ENCODE results near the gene PMP22. TPM values are rescaled to one million over a fixed set of nuclear protein-coding genes. Genes with fewer than 3 reads are reported as not detected.

Gene PMP22
- total RNA-seq, 2 experiments from 2014 or later: 0.16 TPM; not detected in 1

DNA sequence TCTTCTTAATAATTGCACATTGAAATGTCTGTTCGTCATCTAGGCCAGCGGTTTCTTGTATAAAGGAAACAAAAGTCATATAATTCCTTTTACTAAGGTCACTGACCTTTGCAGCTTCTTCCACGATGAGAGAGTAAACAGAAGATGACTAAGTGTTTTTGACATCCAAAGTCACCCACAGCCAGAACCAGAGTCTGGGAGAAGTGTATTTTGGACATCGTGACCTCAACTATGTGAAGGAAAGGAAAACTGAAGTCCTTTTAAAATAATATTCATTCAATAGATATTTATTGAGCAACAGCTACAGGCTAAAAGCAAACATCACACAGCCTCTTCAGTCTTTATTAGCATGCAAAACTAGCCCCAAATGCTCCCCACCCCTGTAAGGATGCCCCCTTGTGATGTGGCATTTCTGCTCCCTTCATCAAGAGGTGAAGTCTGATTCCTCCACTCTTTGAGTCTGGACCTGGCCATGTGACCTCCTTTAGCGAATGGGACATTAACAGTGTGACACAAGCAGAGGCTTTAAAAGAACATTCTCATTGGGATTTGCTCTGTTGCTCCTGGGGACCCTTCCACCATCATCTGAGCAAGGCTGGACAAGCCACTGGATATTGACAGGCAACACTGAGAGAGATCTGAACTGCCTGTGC lies 8.1 kb upstream of the PMP22 start:
- H3K27me3 Mint-ChIP-seq: peaks cover 4% of the 10 kb centered on the region
- ChIA-PET CTCF (no interaction called here), POLR2A (no interaction called here)
- no peaks in the 10 kb centered on the region for H3K36me3 Mint-ChIP-seq (ENCODE audit: low read depth)
- intact Hi-C loops (cut with DNase I, micrococcal nuclease): no loop called here
- H3K9me3 Mint-ChIP-seq (ENCODE audit: low read depth): peaks cover 3% of the 10 kb centered on the region
- ATAC-seq (no peak), DNase-seq (no peak)
- H3K4me1 Mint-ChIP-seq: peaks cover 6% of the 10 kb centered on the region
- H3K27ac Mint-ChIP-seq: no peak overlapping the region
- no peak overlapping the region for H3K4me3 Mint-ChIP-seq

GRCh38 chr17:15271741-15272140 lies 6.6 kb upstream of the PMP22 start:
- no peak for ATAC-seq
- no peak overlapping the region for H3K4me3 Mint-ChIP-seq
- intact Hi-C loops (cut with DNase I, micrococcal nuclease): no loop called here
- H3K4me1 Mint-ChIP-seq: peaks cover 6% of the 10 kb centered on the region
- ChIA-PET CTCF (no interaction called here), POLR2A (no interaction called here)
- H3K27me3 Mint-ChIP-seq: peaks cover 9% of the 10 kb centered on the region
- H3K9me3 Mint-ChIP-seq (ENCODE audit: low read depth): peaks cover 3% of the 10 kb centered on the region
- DNase-seq: no peak
- H3K27ac Mint-ChIP-seq: no peak overlapping the region
- no peaks in the 10 kb centered on the region for H3K36me3 Mint-ChIP-seq (ENCODE audit: low read depth)

- POLR2A ChIA-PET: no interaction called here
- Mint-ChIP-seq H3K4me1 (peaks cover 6% of the 10 kb centered on the region), H3K27me3 (peaks cover 16% of the 10 kb centered on the region), H3K27ac (no peak overlapping the region), H3K36me3 (ENCODE audit: low read depth) (no peaks in the 10 kb centered on the region), H3K4me3 (no peak overlapping the region), H3K9me3 (ENCODE audit: low read depth) (no peaks in the 10 kb centered on the region)
- DNase-seq: no peak
- no peak for ATAC-seq
- CTCF ChIA-PET: no interaction called here
- intact Hi-C loops (cut with DNase I, micrococcal nuclease): no loop called here
These were observed 5.7 kb upstream of the PMP22 start for GRCh38 chr17:15270628-15271381.

DNA sequence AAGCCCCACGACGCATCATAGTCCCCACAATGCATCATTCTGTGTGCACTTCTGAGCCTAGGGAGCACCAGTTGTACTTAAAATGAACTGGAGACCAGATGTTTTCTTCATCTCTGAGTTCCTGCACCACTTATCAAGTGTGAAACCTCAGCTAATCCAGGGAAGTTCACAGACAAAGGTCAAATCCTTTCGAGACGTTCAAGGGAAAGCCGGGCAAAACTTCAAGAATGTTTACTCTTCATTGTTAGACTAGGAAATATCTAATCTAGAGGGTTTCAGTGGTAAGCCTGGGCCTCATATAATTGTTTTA lies 4.6 kb upstream of the PMP22 start:
- CTCF ChIA-PET: no interaction called here
- no peaks in the 10 kb centered on the region for H3K36me3 Mint-ChIP-seq (ENCODE audit: low read depth)
- peaks cover 6% of the 10 kb centered on the region for H3K4me1 Mint-ChIP-seq
- H3K4me3 Mint-ChIP-seq: no peak overlapping the region
- peaks cover 27% of the 10 kb centered on the region for H3K27me3 Mint-ChIP-seq
- intact Hi-C loops (cut with DNase I, micrococcal nuclease): no loop called here
- no peak for DNase-seq
- POLR2A ChIA-PET: no interaction called here
- H3K27ac Mint-ChIP-seq: no peak overlapping the region
- no peaks in the 10 kb centered on the region for H3K9me3 Mint-ChIP-seq (ENCODE audit: low read depth)
- ATAC-seq: no peak

GRCh38 chr17:15269087-15269779 lies 4.1 kb upstream of the PMP22 start:
- no peak for ATAC-seq
- no peaks in the 10 kb centered on the region for H3K36me3 Mint-ChIP-seq (ENCODE audit: low read depth)
- DNase-seq: no peak
- no peaks in the 10 kb centered on the region for H3K9me3 Mint-ChIP-seq (ENCODE audit: low read depth)
- POLR2A ChIA-PET: no interaction called here
- H3K4me3 Mint-ChIP-seq: no peak overlapping the region
- H3K4me1 Mint-ChIP-seq: peaks cover 6% of the 10 kb centered on the region
- intact Hi-C loops (cut with DNase I, micrococcal nuclease): no loop called here
- CTCF ChIA-PET: no interaction called here
- H3K27me3 Mint-ChIP-seq: peaks cover 32% of the 10 kb centered on the region
- no peak overlapping the region for H3K27ac Mint-ChIP-seq

- intact Hi-C loops (cut with DNase I, micrococcal nuclease): no loop called here
- H3K4me1 Mint-ChIP-seq: peaks cover 6% of the 10 kb centered on the region
- H3K36me3 Mint-ChIP-seq (ENCODE audit: low read depth): no peaks in the 10 kb centered on the region
- no peak overlapping the region for H3K4me3 Mint-ChIP-seq
- ChIA-PET CTCF (interaction anchor here (0.9 to 2.8 kb wide), 2 partner anchors 10 to 239 kb away, joined by 3 to 14 read pairs; no protein-coding TSS in a partner anchor), POLR2A (no interaction called here)
- DNase-seq (no peak), ATAC-seq (no peak)
- peaks cover 33% of the 10 kb centered on the region for H3K27me3 Mint-ChIP-seq
- no peaks in the 10 kb centered on the region for H3K9me3 Mint-ChIP-seq (ENCODE audit: low read depth)
- no peak overlapping the region for H3K27ac Mint-ChIP-seq
These were observed 3.3 kb upstream of the PMP22 start for GRCh38 chr17:15268461-15268860.

- DNase-seq (no peak), ATAC-seq (no peak)
- no peaks in the 10 kb centered on the region for H3K36me3 Mint-ChIP-seq (ENCODE audit: low read depth)
- POLR2A ChIA-PET: no interaction called here
- intact Hi-C loops (cut with DNase I, micrococcal nuclease): no loop called here
- H3K4me3 Mint-ChIP-seq: no peak overlapping the region
- no peaks in the 10 kb centered on the region for H3K9me3 Mint-ChIP-seq (ENCODE audit: low read depth)
- H3K4me1 Mint-ChIP-seq: peaks cover 6% of the 10 kb centered on the region
- CTCF ChIA-PET: interaction anchor here (0.9 to 2.8 kb wide), 2 partner anchors 10 to 239 kb away, joined by 3 to 14 read pairs; no protein-coding TSS in a partner anchor
- H3K27me3 Mint-ChIP-seq: peaks cover 38% of the 10 kb centered on the region
- H3K27ac Mint-ChIP-seq: no peak overlapping the region
These were observed 2.9 kb upstream of the PMP22 start for GRCh38 chr17:15267996-15268395.

- H3K4me3 Mint-ChIP-seq: no peak overlapping the region
- H3K9me3 Mint-ChIP-seq (ENCODE audit: low read depth): no peaks in the 10 kb centered on the region
- POLR2A ChIA-PET: no interaction called here
- CTCF ChIA-PET: interaction anchor here (1.0 to 2.8 kb wide), 2 partner anchors 8 to 236 kb away, joined by 4 to 14 read pairs; no protein-coding TSS in a partner anchor
- peaks cover 6% of the 10 kb centered on the region for H3K4me1 Mint-ChIP-seq
- no peaks in the 10 kb centered on the region for H3K36me3 Mint-ChIP-seq (ENCODE audit: low read depth)
- ATAC-seq (no peak), DNase-seq (no peak)
- H3K27ac Mint-ChIP-seq: no peak overlapping the region
- H3K27me3 Mint-ChIP-seq: peaks cover 46% of the 10 kb centered on the region
- intact Hi-C loops (cut with DNase I, micrococcal nuclease): no loop called here
These were observed 1.4 kb upstream of the PMP22 start for GRCh38 chr17:15266325-15267125.

DNA sequence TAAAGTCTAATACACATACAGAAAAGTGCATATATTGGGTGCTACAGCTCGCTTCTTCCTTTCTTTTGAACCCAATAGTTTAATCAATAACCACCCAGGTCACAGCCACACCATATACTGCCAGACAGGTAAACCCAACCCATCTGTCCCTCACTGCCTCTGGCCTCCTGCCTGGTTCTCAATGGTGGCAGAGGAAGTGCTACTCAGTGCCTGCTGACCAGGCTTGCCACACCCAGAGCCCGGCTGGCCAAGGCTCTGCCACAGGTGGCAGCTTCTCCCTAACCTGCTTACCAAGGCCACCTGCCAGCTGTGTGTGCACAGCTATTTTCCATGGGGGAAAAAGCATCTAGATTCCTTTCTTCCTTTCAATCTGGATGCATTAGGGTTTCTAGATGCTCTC lies 584 bp downstream of the PMP22 start:
- H3K27me3 Mint-ChIP-seq: peaks cover 55% of the 10 kb centered on the region
- no peak overlapping the region for H3K4me3 Mint-ChIP-seq
- no peaks in the 10 kb centered on the region for H3K36me3 Mint-ChIP-seq (ENCODE audit: low read depth)
- ATAC-seq (no peak), DNase-seq (no peak)
- no peak overlapping the region for H3K27ac Mint-ChIP-seq
- ChIA-PET CTCF (interaction anchor here (4.2 kb wide), 1 partner anchor 238 kb away, joined by 22 read pairs; no protein-coding TSS in a partner anchor), POLR2A (no interaction called here)
- no peaks in the 10 kb centered on the region for H3K9me3 Mint-ChIP-seq (ENCODE audit: low read depth)
- intact Hi-C loops (cut with DNase I, micrococcal nuclease): no loop called here
- H3K4me1 Mint-ChIP-seq: peaks cover 5% of the 10 kb centered on the region

DNA sequence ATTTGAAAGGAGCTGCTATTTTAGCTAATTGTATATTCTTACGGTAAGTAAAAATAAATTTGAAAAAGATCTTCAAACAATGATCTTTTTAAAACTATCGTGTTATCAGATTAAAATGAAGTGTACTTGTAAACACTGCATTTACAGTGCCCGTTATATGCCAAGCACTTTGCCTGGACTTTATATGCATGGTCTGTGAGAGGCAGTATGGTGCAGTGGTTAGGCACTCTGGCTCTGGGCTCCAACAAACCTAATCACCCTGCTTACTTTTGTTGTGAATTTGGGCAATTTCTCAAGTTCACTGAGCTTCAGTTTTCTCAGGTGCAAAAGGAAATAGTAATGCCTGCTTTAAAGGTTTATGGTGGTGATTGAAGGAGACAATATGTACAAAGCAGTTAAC lies 1.4 kb downstream of the PMP22 start:
- Mint-ChIP-seq H3K4me1 (peaks cover 5% of the 10 kb centered on the region), H3K4me3 (no peak overlapping the region), H3K27me3 (peaks cover 62% of the 10 kb centered on the region), H3K27ac (no peak overlapping the region), H3K9me3 (ENCODE audit: low read depth) (no peaks in the 10 kb centered on the region), H3K36me3 (ENCODE audit: low read depth) (no peaks in the 10 kb centered on the region)
- ChIA-PET CTCF (interaction anchor here (0.6 to 4.2 kb wide), 3 partner anchors 145 to 699 kb away, joined by 3 to 22 read pairs (median 3); no protein-coding TSS in a partner anchor), POLR2A (no interaction called here)
- DNase-seq (no peak), ATAC-seq (no peak)
- intact Hi-C loops (cut with DNase I, micrococcal nuclease): no loop called here

DNA sequence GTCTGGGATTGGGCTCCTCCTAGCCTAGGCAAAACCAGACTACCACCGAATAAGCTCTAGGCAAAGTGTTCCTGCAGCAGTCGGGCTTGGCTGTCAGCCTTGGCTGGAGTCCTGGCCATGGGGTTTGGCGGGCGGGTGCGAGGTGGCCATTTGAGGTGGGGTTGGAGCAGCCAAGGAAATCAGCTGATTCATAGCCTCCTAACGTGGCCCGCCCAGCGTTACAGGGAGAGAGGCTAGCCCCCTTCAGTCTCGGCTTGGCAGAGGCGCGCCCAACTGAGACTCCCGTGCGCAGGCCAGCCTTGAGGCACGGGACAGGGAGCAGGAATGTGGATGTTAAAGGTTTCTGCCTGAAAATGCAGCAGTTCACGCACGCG lies 1.9 kb downstream of the PMP22 start:
- peaks cover 65% of the 10 kb centered on the region for H3K27me3 Mint-ChIP-seq
- H3K27ac Mint-ChIP-seq: no peak overlapping the region
- ChIA-PET CTCF (interaction anchor here (0.6 to 4.2 kb wide), 3 partner anchors 146 to 698 kb away, joined by 3 to 22 read pairs (median 3); no protein-coding TSS in a partner anchor), POLR2A (no interaction called here)
- intact Hi-C loops (cut with DNase I, micrococcal nuclease): no loop called here
- ATAC-seq: no peak
- DNase-seq: no peak
- H3K36me3 Mint-ChIP-seq (ENCODE audit: low read depth): no peaks in the 10 kb centered on the region
- no peak overlapping the region for H3K4me3 Mint-ChIP-seq
- no peaks in the 10 kb centered on the region for H3K9me3 Mint-ChIP-seq (ENCODE audit: low read depth)
- H3K4me1 Mint-ChIP-seq: peaks cover 5% of the 10 kb centered on the region

Data from activated CD4-positive, alpha-beta T cell treated with anti-CD3 and anti-CD28 coated beads for 36 hours (primary cell).